Measurements from ENCODE around the gene CAMTA1. TPM values are rescaled to one million over a fixed set of nuclear protein-coding genes. Genes with fewer than 3 reads are reported as not detected.

Gene CAMTA1
- total and polyA plus RNA-seq, 9 of the 15 experiments (the other 6 are each of a cell fraction or from before 2014, with no cell fraction given), result 43.9 to 161 (median 65.9) TPM

DNA sequence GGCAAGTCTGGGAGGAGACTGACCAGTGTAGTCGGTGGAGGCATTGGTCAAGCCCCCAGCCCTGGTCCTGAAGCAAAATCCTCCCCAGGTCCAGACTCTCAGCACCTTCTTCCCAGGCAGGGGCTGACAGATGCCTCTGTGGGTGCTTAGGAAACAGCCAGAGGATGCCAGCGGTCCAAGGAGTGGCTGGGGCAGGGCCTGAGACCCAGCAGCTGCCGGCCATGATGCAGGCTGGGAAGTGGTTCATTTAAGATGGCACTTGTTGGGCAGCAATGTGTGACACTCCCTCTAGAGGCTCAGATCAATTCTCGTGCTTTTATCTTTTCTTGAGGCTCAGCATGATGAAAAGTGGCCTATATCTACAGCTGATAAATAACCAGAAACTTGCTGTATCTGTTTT, 820.8 kb downstream of the CAMTA1 start:
- no TSS peak for BruUV-seq (replicated peaks)
- intact Hi-C loops (cut with micrococcal nuclease), result no loop called here
- no peak overlapping the region for H3K27ac ChIP-seq (ENCODE audit: extremely low read depth, low read depth, low read length)
- no peaks in the 10 kb centered on the region for H4K20me1 ChIP-seq (replicated peaks; ENCODE audit: control insufficient read depth, insufficient read depth, low read length)
- no peak overlapping the region for H3K4me3 ChIP-seq
- no peak for ATAC-seq
- ChIA-PET CTCF (ENCODE audit: low intra/inter-chr PET ratio) (no interaction called here), POLR2A (no interaction called here)
- no peaks in the 10 kb centered on the region for H3K36me3 ChIP-seq (ENCODE audit: control insufficient read depth, insufficient read depth, low read length)
- no peaks in the 10 kb centered on the region; a peak in 3 of 5 replicates for H3K27me3 ChIP-seq (ENCODE audit: control insufficient read depth in 2 of 2, insufficient read depth in 2 of 2, low read length in 2 of 2)
- no peak overlapping the region for H2AFZ ChIP-seq (ENCODE audit: low read depth, low read length)
- H3K9me3 ChIP-seq (replicated peaks; ENCODE audit: control insufficient read depth, insufficient read depth, low read depth, low read length), result no peaks in the 10 kb centered on the region
- no peak overlapping the region; a peak in 1 of 4 replicates for H3K9ac ChIP-seq (ENCODE audit: insufficient read depth in 1 of 2, low read depth in 2 of 2, low read length in 2 of 2)
- H3K4me1 ChIP-seq (replicated peaks in 1 of 2; ENCODE audit: control insufficient read depth in 2 of 2, insufficient read depth in 2 of 2, low read length in 2 of 2), result peaks cover 6 to 8% of the 10 kb centered on the region in 2 experiments
- FAIRE-seq, result no peak
- WGBS (ENCODE audit: insufficient coverage, low coverage, missing lambda C conversion rate), result 0% methylated on average over 4 of the region's 4 CpGs
- no peak overlapping the region for H3K4me2 ChIP-seq (ENCODE audit: insufficient read depth, low read length)
- H3K9me1 ChIP-seq (ENCODE audit: control insufficient read depth, insufficient read depth, low read length), result no peaks in the 10 kb centered on the region
- H3K79me2 ChIP-seq (ENCODE audit: control insufficient read depth, insufficient read depth, low read length), result no peaks in the 10 kb centered on the region
- TF ChIP-seq, protein P1, sequence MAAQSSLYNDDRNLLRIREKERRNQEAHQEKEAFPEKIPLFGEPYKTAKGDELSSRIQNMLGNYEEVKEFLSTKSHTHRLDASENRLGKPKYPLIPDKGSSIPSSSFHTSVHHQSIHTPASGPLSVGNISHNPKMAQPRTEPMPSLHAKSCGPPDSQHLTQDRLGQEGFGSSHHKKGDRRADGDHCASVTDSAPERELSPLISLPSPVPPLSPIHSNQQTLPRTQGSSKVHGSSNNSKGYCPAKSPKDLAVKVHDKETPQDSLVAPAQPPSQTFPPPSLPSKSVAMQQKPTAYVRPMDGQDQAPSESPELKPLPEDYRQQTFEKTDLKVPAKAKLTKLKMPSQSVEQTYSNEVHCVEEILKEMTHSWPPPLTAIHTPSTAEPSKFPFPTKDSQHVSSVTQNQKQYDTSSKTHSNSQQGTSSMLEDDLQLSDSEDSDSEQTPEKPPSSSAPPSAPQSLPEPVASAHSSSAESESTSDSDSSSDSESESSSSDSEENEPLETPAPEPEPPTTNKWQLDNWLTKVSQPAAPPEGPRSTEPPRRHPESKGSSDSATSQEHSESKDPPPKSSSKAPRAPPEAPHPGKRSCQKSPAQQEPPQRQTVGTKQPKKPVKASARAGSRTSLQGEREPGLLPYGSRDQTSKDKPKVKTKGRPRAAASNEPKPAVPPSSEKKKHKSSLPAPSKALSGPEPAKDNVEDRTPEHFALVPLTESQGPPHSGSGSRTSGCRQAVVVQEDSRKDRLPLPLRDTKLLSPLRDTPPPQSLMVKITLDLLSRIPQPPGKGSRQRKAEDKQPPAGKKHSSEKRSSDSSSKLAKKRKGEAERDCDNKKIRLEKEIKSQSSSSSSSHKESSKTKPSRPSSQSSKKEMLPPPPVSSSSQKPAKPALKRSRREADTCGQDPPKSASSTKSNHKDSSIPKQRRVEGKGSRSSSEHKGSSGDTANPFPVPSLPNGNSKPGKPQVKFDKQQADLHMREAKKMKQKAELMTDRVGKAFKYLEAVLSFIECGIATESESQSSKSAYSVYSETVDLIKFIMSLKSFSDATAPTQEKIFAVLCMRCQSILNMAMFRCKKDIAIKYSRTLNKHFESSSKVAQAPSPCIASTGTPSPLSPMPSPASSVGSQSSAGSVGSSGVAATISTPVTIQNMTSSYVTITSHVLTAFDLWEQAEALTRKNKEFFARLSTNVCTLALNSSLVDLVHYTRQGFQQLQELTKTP (IDR thresholded peaks at IDR 0.05; ENCODE audit: low read depth in 1 of 2, partially characterized antibody in 2 of 2), result no peak
- TF ChIP-seq, protein P2, sequence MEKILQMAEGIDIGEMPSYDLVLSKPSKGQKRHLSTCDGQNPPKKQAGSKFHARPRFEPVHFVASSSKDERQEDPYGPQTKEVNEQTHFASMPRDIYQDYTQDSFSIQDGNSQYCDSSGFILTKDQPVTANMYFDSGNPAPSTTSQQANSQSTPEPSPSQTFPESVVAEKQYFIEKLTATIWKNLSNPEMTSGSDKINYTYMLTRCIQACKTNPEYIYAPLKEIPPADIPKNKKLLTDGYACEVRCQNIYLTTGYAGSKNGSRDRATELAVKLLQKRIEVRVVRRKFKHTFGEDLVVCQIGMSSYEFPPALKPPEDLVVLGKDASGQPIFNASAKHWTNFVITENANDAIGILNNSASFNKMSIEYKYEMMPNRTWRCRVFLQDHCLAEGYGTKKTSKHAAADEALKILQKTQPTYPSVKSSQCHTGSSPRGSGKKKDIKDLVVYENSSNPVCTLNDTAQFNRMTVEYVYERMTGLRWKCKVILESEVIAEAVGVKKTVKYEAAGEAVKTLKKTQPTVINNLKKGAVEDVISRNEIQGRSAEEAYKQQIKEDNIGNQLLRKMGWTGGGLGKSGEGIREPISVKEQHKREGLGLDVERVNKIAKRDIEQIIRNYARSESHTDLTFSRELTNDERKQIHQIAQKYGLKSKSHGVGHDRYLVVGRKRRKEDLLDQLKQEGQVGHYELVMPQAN (IDR thresholded peaks at IDR 0.05; ENCODE audit: borderline replicate concordance), result no peak
- no peak for TF ChIP-seq MEIS2 (IDR thresholded peaks at IDR 0.05; ENCODE audit: partially characterized antibody)
- TF ChIP-seq NFE2L1 (tag; IDR thresholded peaks at IDR 0.05; ENCODE audit: borderline replicate concordance, low read depth), result no peak
- no peak for TF ChIP-seq SMARCB1 (IDR thresholded peaks at IDR 0.05; ENCODE audit: insufficient read length, low read depth)
- no peak for TF ChIP-seq DMBX1 (CRISPR knock-in tag; IDR thresholded peaks at IDR 0.05; ENCODE audit: borderline replicate concordance)
- no peak for TF ChIP-seq ZNF124 (CRISPR knock-in tag; IDR thresholded peaks at IDR 0.05)
- no peak for TF ChIP-seq NFIC (IDR thresholded peaks at IDR 0.05)
- no peak for TF ChIP-seq CHD1 (IDR thresholded peaks at IDR 0.05; ENCODE audit: low read length)
- TF ChIP-seq BCOR (IDR thresholded peaks at IDR 0.05), result no peak
- no peak for TF ChIP-seq ZNF184 (CRISPR knock-in tag; IDR thresholded peaks at IDR 0.05)
- no peak for TF ChIP-seq HNRNPUL1 (IDR thresholded peaks at IDR 0.05; ENCODE audit: low read length)
- TF ChIP-seq, protein P3, sequence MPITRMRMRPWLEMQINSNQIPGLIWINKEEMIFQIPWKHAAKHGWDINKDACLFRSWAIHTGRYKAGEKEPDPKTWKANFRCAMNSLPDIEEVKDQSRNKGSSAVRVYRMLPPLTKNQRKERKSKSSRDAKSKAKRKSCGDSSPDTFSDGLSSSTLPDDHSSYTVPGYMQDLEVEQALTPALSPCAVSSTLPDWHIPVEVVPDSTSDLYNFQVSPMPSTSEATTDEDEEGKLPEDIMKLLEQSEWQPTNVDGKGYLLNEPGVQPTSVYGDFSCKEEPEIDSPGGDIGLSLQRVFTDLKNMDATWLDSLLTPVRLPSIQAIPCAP (CRISPR knock-in tag; IDR thresholded peaks at IDR 0.05; ENCODE audit: borderline replicate concordance), result no peak
- TF ChIP-seq SRSF9 (IDR thresholded peaks at IDR 0.05; ENCODE audit: borderline replicate concordance, low read depth, low read length), result no peak
- TF ChIP-seq FOXA1 (IDR thresholded peaks at IDR 0.05; ENCODE audit: borderline replicate concordance), result no peak
- TF ChIP-seq, protein P4, sequence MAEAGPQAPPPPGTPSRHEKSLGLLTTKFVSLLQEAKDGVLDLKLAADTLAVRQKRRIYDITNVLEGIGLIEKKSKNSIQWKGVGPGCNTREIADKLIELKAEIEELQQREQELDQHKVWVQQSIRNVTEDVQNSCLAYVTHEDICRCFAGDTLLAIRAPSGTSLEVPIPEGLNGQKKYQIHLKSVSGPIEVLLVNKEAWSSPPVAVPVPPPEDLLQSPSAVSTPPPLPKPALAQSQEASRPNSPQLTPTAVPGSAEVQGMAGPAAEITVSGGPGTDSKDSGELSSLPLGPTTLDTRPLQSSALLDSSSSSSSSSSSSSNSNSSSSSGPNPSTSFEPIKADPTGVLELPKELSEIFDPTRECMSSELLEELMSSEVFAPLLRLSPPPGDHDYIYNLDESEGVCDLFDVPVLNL (CRISPR knock-in tag; IDR thresholded peaks at IDR 0.05; ENCODE audit: low read depth), result no peak
- no peak for DNase-seq (ENCODE audit: extremely low read depth in 1 of 4, low spot score in 3 of 4)
- in situ Hi-C loops (cut with MboI), result no loop called here
